GM19372 (cell line): ENCODE measurements around the gene PASD1.
"Not testable (repeated sequence)": the region's sequence is repeated elsewhere in the genome, so short reads cannot be mapped to it uniquely, and the experiment has no call there.

ENCODE experiments used
- ATAC-seq: cut with Tn5 transposase; IDR thresholded peaks from one replicate; pipeline ENCODE4 v1.9.1; 2021; ENCODE audit warnings: mild to moderate bottlenecking, low read depth, moderate library complexity; ENCODE audit not compliant: unreplicated experiment

Gene PASD1

DNA sequence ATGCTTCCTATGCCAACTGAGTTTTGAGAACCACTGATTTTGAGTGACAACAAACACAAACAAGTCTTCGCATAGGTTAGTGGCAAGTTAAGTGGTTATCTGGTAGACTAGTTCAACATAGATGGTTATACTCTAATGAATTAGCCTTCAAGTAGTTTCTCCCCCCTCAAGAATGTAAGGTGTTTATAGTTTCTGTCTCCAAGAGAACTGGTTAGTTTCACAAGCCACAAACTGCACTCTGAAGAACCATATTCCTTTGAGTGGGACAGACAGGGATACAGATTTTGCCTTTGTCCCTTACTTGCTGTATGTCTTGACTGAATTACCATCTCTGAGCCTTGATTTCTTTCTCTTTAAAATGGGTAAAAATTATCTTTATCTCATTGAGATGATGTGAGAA lies 41.5 kb downstream of the PASD1 start:
- no peak for ATAC-seq

DNA sequence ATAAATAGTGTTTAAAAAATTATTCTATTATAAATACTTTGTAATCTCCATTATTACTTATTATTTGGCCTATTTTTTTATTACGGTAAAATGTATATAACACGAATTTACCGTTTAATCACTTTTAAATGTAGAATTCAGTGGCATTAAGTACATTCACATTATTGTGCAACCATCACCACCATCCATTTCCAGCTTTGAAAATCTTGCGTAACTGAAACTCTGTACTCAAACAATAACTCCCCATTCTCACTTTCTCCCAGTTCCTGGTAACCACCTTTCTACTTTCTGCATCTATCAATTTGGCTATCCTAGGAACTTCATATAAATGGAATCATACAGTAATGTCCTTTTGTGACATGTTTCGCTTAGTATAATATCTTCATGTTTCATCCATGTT lies 45.7 kb downstream of the PASD1 start:
- ATAC-seq = no peak

DNA sequence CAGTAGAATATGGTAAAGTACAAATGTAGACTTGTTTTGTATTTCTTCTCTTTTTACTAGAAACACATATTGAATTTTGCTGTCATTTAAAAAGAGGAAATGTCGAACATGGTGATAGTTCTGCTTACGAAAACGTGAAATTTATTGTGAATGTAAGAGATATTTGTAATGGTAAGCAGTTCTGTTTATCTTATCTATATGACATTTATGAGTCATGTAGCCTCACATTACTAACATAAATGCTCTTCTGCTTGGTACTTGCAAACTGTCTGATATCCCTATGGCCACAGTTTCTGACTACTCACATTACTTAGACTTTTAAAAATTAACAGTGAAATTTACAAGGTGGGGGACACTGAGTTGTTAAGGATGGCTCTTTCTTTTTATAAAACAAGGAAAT lies 57.9 kb downstream of the PASD1 start:
- ATAC-seq = no peak

DNA sequence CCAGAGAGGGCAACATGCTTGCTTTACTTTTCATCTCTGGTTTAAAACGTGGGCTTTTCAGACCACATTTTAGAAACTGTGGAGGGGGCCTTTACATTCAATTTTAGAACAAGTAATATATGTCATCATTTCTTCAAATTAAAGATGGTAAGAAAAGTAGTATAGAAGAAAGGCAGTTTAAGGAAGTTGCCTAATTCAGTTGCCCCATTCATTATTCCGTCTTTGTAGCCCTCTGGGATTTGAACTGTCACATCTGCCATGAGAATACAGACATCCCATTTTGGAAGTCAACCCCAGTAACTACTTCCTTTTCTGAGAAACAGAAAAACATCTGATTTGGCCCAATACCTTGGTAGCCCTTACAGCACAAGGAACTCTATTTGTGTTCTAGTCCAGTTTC lies 61.2 kb downstream of the PASD1 start:
- no peak for ATAC-seq

DNA sequence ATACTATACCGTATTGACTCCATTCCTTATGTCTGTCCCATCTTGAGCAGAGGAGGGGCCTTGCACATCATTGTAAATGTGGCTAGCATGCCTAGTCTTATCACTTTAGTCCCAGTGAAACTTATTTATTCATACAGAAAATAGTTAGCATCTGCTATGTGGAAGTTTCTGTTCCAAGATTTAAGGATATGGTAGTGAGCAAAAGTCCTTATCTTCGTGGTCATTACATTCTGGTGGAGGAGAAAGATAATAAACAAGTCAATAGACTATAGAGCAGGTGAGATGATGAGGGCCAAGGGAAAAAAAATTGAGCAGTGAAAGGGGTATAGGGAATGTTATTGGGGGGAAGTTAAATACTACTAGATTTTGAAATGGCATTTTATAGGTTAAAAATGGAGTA lies 68.3 kb downstream of the PASD1 start:
- no peak for ATAC-seq

DNA sequence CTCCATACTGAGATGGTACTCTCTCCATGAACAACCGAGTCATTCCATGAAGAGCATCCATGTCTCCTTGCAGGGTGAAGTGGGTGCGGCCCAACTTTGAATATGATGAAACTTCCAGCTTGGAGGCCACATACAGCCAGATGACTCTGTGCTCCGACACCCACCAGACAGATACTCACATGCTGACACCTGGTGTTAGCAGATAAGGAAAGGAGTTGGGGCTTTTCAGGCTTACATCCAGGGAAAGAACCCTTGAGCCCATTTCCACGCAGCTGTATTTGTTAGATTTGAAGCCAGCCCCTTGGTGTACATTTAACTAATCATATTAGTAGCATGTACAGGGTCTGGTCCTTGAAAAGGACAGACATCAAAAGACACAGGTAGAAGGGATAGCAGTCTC lies 69.7 kb downstream of the PASD1 start:
- ATAC-seq = no peak

DNA sequence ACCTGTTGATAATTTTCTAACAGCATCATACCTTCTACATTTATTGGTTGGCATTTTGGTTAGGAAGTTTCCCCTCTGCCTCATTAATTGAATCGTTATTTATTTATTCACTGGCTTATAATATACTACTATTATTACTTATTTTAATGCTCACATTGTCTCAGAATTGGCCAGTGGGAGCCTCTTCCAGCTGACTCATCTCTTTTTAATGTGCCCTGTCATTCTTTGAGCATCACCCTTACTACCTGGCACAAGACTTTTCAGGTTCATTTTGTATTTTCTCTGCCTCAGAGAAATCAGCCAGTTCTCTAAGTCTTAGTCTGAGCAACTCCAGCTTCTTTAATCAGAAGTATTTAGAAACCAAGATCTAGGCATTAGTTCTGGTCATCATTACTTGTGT lies 71.5 kb downstream of the PASD1 start:
- ATAC-seq = no peak

DNA sequence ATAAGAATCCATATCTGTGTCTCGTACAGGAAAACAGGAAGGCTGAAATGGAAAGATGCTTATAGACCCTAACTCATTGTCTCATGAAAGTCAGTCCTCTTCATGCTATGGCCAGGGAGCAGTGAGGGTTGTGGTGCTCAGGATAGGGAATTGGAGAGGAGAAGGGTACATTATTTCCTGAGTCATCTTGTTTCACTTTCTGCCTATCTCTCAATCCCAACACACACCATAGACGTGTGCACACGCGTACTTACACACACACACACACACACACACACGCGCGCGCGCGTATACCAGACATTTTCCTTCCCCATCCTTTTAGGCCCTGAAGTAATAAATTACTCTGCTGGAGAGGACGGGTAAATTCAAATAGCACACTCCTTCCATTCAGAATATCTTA lies 78.1 kb downstream of the PASD1 start:
- no peak for ATAC-seq

DNA sequence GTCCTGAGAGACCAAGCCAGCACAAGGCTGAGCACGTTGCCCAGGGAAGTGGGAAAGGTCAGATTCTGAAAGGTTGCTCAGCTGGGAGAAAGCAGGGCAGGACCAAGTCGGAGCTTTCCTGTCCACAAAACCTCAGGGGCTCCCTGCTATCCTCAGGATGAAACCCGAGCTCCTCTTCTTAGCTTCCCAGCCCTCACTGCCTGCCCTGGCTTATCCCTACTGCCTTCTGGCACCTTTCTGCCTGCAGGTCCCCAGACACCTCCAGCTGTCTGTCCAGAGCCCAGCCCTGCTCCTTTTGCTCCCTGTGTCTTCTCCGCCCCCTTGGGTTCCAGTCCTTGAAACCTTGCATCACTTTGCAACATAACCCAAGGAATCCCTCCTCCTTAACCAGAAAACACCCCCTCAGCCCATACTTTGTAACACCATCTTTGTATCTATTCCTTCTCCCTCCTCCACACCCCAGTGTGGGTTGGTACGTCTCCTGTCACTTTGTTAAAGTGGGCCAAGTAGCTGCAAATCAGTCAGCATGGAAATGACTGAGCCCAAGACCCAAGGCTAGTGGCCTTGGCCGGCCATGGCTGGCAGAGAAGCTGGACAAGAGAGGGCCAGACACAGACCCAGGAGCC lies 111.8 kb downstream of the PASD1 start:
- no peak for ATAC-seq

DNA sequence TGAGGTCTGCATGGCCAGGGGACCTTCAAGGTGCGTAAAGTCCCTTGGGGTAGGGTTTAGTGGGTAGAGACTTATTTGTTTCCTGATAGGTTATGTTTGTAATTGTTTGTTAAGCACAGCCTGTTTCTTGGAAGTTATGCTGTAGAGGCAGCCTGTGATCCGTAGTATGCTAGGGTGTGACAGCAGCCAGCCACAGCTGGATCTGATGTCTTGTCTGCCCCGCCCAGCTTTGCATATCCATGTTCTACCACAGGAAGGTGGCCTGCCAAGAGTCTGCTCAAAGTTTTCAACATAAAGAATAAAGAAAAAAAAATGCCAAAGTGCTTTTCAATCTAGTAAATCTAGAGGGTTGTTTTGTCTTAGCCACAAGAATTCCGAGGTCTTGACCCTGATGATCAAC lies 112.7 kb downstream of the PASD1 start:
- ATAC-seq = no peak

DNA sequence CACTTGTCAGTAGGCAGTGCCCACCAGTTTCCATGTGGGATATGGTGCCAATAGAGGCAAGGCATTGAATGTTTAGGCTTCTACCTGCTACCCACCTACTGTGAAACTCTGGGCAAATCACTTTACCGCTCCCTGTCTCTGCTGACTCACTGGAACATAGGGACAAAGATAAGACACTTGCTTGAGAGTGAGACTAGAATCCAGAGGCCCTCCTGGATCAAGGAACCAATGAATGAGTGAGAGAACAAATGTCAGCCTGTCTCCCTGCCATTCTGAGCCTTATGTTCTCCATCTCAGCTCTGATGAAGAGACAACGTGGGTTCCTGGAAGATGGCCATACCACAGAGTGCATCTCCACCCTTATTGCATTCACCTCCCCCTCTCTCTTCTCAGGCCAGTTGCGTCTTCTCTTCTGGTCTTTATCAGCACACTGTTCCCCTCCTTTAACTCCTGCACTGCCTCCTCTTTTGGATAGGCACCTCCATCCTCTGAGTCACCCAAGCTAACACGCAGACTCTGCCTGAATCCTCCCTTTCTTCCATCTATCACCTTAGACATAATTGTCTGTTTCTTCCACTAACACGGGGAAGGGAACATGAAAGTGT lies 116.4 kb downstream of the PASD1 start:
- ATAC-seq = no peak

DNA sequence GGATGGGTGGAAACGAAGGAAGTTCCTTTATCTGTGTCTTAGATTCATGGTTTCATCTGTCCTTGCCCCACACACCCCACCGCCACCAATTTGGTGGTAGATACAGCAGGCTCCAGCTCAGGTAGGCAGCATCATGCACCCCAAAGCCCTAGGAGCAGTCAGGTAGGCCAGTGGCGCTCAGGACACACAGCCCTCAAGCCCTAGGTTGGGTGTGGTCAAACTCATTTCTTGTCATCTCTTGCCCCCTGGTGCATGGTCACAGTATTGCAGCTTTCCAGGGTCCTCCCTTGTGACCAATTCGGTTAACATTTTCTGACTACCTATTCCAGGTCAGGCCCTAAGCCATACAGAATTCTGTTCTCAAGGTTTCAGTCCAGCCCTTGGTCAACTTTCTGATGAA lies 117.3 kb downstream of the PASD1 start:
- peak; percentile 75 for ATAC-seq

DNA sequence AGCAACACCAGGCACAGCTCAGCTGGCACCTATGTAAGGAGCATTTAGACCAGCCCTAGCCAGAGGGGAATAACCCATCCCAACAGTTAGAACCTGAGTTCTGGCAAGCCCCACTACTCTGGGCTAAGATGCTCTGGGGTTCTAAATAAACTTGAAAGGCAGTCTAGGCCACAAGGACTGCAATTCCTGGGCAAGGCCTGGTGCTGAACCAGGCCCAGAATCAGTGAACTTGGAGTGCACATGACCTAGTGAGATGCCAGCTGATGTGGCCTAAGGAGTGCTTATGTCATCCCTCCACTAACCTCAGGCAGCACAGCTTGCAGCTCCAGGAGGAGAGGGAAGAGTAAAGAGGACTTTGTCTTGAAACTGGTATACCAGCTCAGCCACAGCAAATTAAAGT lies 124.2 kb downstream of the PASD1 start:
- no peak for ATAC-seq

DNA sequence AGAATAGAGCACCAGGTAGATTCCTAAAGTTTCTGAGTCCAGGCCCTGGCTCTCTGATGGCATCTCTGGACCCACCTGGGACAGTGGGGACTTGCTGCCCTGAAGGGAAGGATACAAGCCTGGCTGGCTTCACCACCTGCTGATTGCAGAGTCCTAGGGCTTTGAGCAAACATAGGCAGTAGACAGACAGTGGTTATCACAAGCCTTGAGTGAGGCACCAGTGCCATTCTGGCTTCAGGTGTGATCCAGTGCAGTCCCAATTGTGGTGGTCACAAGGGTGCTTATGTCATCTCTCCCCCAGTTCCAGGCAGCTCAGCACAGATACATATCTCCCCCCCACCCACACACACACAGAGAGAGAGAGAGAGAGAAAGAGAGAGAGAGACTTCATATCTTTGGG lies 125.2 kb downstream of the PASD1 start:
- no peak for ATAC-seq

DNA sequence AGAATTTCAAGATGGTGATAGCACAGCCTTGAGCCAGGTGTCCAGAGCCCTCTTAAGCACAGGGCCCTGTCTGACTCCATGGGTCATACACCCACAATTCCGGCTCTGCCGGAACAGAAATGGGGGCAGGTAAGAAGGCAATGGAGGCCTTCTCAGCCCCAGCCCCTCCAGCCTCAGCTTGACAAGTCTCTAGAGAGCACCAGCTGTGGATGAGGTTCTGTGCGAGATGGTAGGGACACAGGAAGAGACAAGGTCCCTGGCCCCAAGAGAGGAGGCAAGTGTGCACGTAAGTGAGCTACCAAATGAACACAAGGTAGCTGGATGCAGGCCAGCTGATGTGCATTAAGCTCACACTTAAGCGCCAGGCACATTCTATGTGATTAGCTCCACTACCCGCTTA lies 129.3 kb downstream of the PASD1 start:
- no peak for ATAC-seq

DNA sequence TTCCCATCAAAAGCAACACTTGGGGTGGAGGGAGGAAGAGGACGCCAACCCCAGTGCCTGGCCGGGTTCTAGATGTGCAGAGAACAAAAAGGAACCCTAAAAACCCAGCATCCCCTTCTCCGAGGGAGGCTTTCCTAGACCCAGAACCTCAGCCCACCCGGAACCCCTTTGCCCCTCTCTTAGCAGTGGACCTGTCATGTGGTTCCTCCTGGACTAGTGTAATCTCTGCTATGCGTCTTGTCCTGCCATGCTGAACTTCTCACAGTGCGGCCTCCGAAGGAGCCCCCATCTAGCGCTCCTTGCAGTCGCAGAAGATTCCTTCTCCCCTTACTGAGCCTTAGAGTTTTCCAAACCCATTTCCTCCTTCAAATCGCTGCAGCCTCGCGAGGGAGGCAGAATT lies 130.6 kb downstream of the PASD1 start:
- ATAC-seq = no peak

DNA sequence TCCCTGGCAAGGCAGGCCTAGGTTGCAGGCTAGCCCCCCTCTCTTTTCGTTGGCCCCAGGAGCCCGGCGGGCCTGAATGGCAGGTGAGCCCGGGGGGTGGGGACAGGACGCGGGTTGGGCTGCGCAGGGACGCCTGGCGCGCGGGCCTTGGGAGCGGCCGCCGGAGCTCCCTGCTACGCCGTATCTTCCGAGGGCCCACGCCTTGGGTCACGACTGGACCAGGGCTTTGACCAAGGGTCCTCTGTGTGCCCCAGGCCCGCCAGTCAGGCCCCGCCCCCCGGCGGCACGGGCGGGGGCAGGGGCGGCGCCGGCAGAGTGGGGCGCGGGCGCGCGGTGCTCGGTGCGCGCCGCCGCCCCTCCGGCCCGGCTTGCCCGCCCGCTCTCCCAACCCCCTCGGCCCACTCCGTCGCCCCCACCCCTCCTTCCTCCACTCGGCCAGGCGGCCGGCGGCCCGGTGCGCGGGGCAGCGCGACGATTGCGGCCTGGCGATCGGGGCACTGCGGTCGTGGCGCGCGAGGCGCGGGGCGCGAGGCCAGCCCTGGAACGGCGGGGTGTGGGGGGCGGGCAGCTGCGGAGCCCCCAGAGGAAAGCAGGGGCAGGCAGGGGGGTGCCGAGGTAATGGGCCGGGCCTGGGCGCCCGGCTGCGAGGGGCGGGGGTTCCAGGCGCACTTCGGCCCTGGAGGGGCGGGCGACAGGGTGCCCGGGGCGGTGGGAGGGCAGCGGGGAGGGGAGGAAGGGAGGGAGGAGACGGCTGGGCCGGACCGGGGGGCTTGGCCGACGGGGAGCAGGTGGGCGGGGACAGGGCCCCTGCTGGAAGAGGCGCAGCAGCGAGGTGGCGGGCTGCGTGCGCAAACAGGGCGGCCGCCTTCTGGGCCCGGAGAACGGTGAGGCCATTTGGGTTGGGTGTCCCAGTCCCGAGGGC lies 131.4 kb downstream of the PASD1 start, which contains the start of gene PRRG3:
TSS of gene PRRG3 (plus strand) at position 798 of the 922 bp plus-strand sequence. CDS start 3,357 bp downstream, outside the sequence.
- no peak for ATAC-seq

DNA sequence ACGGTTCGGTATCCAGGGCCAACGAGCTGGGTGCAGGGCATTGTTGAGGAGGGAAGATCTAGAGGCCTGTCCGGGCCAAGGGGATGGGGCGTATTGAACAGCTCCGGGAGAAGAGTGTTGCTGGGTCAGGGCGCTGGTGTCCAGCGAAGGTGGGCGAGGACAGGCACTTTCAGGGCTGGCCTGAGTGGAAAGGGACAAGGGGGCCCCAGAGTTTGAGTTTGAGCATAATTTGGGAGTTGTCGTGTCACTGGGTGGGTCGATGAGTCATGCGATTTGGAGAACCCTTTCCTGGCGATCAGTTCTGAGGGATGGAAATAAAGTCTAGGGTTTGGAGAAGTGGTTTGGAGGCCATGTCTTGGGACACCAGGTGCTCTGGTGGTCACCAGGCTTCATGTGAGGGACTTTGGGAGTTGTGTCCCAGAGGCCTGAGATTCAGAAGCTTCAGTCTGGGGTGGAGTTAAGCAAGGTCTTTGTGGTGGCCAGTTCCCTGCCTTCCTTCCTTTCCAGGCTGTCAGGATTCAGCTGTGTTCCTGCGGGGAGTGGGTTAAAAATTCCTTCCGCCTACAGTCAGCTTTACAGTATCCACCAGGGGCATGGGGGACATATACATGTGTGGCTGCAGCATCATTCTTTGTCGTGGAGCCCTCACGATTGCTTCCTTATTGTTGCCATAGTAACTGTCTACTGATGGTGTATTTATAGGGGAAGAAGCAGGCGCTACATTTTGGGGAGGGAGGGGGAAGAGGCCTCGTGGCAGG lies 132.3 kb downstream of the PASD1 start:
- no peak for ATAC-seq

DNA sequence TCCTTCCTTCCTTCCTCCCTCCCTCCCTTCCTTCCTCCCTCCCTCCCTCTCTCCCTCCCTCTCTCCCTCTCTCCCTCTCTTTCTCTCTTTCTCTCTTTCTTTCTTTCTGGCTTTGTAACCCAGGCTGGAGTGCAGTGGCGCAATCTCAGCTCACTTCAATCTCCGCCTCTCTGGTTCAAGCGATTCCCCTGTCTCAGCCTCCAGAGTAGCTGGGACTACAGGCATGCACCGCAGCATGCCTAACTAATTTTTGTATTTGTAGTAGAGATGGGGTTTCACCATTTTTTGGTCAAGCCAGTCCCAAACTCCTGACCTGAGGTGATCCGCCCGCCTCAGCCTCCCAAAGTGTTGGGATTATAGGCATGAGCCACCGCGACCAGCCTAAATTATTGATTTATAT lies 133.6 kb downstream of the PASD1 start:
- ATAC-seq = not testable (repeated sequence)

DNA sequence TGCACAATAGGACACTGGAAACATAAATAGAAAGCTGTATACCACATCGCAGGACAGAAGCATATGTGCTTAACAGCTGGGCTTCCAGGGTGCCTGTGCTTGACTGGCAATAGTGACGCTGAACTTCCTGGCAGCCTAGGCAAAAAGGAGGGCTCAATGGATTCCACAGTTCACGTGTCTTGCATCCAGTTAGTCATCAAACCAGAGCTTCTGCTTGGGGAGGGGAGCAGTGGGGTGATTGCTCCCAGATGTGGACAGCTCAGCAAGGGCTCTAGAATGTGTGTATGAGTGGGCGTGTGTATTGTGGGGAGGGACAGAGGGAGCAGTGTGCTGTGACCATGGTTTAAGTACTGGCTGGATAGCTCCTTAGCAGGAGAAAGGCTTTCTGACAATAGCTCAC lies 134.0 kb downstream of the PASD1 start:
- no peak for ATAC-seq

DNA sequence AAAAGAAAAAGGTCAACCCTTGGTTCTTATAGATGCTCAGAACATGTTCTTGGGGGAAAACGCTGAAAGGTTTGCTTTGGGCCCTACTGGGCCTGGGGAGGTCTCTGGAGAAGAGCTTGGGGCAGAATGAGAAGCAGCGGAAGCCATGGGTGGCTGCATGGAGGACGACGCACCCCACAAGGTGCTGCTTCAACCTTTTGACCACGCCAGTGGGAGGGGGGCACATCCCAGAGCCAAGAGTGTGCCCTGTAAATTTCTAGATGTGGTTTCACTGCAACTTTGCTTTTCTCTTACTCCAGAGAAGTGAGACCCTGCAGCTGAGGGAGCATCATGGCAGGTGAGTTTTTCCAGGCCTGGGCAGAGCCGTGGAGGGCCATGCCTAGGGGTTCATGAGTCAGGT lies 135.0 kb downstream of the PASD1 start:
- no peak for ATAC-seq
